OCI-LY7 (cell line): ENCODE results near the gene VRTN. TPM values are rescaled to one million over a fixed set of nuclear protein-coding genes. Genes with fewer than 3 reads are reported as not detected.
"Not testable (repeated sequence)": the region's sequence is repeated elsewhere in the genome, so short reads cannot be mapped to it uniquely, and the experiment has no call there.

Source experiments
- BruUV-seq: library from RNA; stranded (reverse); fragments of 400-500 nt; replicated peaks from 2 replicates; lab custom pipeline; 2021; lab: Mats Ljungman, UMichigan
- CTCF ChIA-PET: fragments of 300-600 bp; sonication (Branson Sonifier 250); formaldehyde crosslinking; loops from one replicate; lab custom pipeline; 2022; ENCODE audit warnings: antibody characterized with exemption; ENCODE audit not compliant: unreplicated experiment; lab: Charles Lee
- POLR2A ChIA-PET: fragments of 300-600 bp; sonication (Branson Sonifier 250); formaldehyde crosslinking; loops from one replicate; lab custom pipeline; 2022; ENCODE audit warnings: antibody characterized with exemption; lab: Charles Lee
- DNase-seq: peaks from one replicate; pipeline ENCODE4 v3.0.0-alpha.2; 2015; ENCODE audit warnings: low spot score
- H2AFZ ChIP-seq: fragments of 200-600 bp; sonication (generic), shearing (Covaris generic); 2 replicates; pipeline ENCODE4 v1.6.1; 2014; ENCODE audit warnings: mild to moderate bottlenecking, antibody characterized with exemption, low read length, moderate library complexity
- H3K27ac ChIP-seq: fragments of 200-600 bp; sonication (generic); 2 replicates; pipeline ENCODE4 v1.5.1; 2014; ENCODE audit warnings: mixed run types, low read depth, mild to moderate bottlenecking, moderate library complexity, low read length, inconsistent platforms; ENCODE audit not compliant: poor library complexity, severe bottlenecking
- H3K36me3 ChIP-seq: fragments of 200-600 bp; sonication (generic); 2 replicates; pipeline ENCODE4 v1.6.1; 2014; ENCODE audit warnings: mild to moderate bottlenecking, antibody characterized with exemption, low read length, moderate library complexity, mixed read lengths; ENCODE audit not compliant: insufficient read depth
- H3K4me1 ChIP-seq: fragments of 200-600 bp; sonication (generic); 2 replicates; pipeline ENCODE4 v1.5.1; 2014; ENCODE audit warnings: mild to moderate bottlenecking, low read length; ENCODE audit not compliant: insufficient read depth, poor library complexity, severe bottlenecking
- H3K4me2 ChIP-seq: fragments of 200-600 bp; sonication (generic); 2 replicates; pipeline ENCODE4 v1.6.1; 2014; ENCODE audit warnings: mild to moderate bottlenecking, low read length
- H3K4me3 ChIP-seq: fragments of 200-600 bp; sonication (generic); 2 replicates; pipeline ENCODE4 v1.5.1; 2014; ENCODE audit warnings: mild to moderate bottlenecking, low read depth, low read length; ENCODE audit not compliant: poor library complexity, severe bottlenecking
- H3K79me2 ChIP-seq: fragments of 200-600 bp; sonication (generic); 2 replicates; pipeline ENCODE4 v1.6.1; 2016; ENCODE audit warnings: low read depth, mild to moderate bottlenecking, low read length, moderate library complexity, mixed read lengths; ENCODE audit not compliant: insufficient read depth
- H3K9me2 ChIP-seq: fragments of 200-600 bp; sonication (generic); 2 replicates; pipeline ENCODE4 v1.6.1; 2016; ENCODE audit warnings: mild to moderate bottlenecking, low read length, mixed read lengths; ENCODE audit not compliant: insufficient read depth
- H3K9me3 ChIP-seq: fragments of 200-600 bp; sonication (generic); 2 replicates; pipeline ENCODE4 v1.6.1; 2014; ENCODE audit warnings: mild to moderate bottlenecking, mixed run types, low read length, mixed read lengths
- H4K20me1 ChIP-seq: fragments of 200-600 bp; sonication (generic); 2 replicates; pipeline ENCODE4 v1.6.1; 2014; ENCODE audit warnings: mild to moderate bottlenecking, antibody characterized with exemption, low read length, moderate library complexity, mixed read lengths; ENCODE audit not compliant: insufficient read depth
- CTCF ChIP-seq: fragments of 200-600 bp; sonication (generic); conservative IDR thresholded peaks from 2 replicates; pipeline ENCODE4 v1.5.1; 2014; ENCODE audit warnings: mild to moderate bottlenecking, antibody characterized with exemption, low read length, moderate library complexity, mixed read lengths
- EZH2phosphoT487 ChIP-seq: fragments of 200-600 bp; sonication (generic); IDR thresholded peaks from 2 replicates; pipeline ENCODE4 v1.6.1; 2018; ENCODE audit warnings: low read depth, borderline replicate concordance, mild to moderate bottlenecking, mixed run types, antibody characterized with exemption, low read length, moderate library complexity, mixed read lengths
- intact Hi-C: fragments of 100-400 bp; cut with micrococcal nuclease; formaldehyde crosslinking; loops from one replicate; pipeline ENCODE4 v1.10.0; 2022; ENCODE audit not compliant: unreplicated experiment
- total RNA-seq, 2 experiments: library from RNA; depleted of rRNA in 1 of 2; stranded (reverse); fragments of >200 nt in 1 of 2; shearing (Covaris generic) in 1 of 2; gene quantifications; 2 replicates each; pipeline ENCODE4 v1.2.3, GENCODE V29; 2014 to 2022

The VRTN gene
- total RNA-seq, 2 experiments from 2014 or later = not detected

- Histone ChIP-seq H3K4me2 (no peak overlapping the region), H4K20me1 (no peaks in the 10 kb centered on the region), H3K36me3 (no peaks in the 10 kb centered on the region), H2AFZ (no peak overlapping the region), H3K9me3 (no peaks in the 10 kb centered on the region), H3K4me3 (no peak overlapping the region), H3K4me1 (no peaks in the 10 kb centered on the region), H3K27ac (no peak overlapping the region), H3K79me2 (no peaks in the 10 kb centered on the region), H3K9me2 (no peaks in the 10 kb centered on the region)
- CTCF ChIA-PET = no interaction called here
- no TSS peak for BruUV-seq
- TF ChIP-seq EZH2phosphoT487 (no peak), CTCF (no peak)
- DNase-seq = no peak
- POLR2A ChIA-PET = interaction anchor here (0.7 kb wide), 2 partner anchors 257 to 1260 kb away, joined by 3 to 4 read pairs; no protein-coding TSS in a partner anchor
- intact Hi-C loops = no loop called here
These were observed 31.9 kb downstream of the VRTN start for GRCh38 chr14:74380172-74380571.

- TF ChIP-seq CTCF = no peak
- no peak for TF ChIP-seq EZH2phosphoT487
- POLR2A ChIA-PET = interaction anchor here (0.7 kb wide), 2 partner anchors 78 to 1261 kb away, joined by 3 to 4 read pairs; no protein-coding TSS in a partner anchor
- Histone ChIP-seq H4K20me1 (no peaks in the 10 kb centered on the region), H3K4me2 (no peak overlapping the region), H3K36me3 (no peaks in the 10 kb centered on the region), H3K9me3 (no peaks in the 10 kb centered on the region), H3K4me3 (no peak overlapping the region), H2AFZ (no peak overlapping the region), H3K79me2 (no peaks in the 10 kb centered on the region), H3K9me2 (no peaks in the 10 kb centered on the region), H3K27ac (no peak overlapping the region), H3K4me1 (no peaks in the 10 kb centered on the region)
- intact Hi-C loops = no loop called here
- DNase-seq = no peak
- CTCF ChIA-PET = no interaction called here
- no TSS peak for BruUV-seq
These were observed 32.6 kb downstream of the VRTN start for GRCh38 chr14:74380845-74381244.

- not testable (repeated sequence) for DNase-seq
These were observed 33.3 kb downstream of the VRTN start for GRCh38 chr14:74381571-74381970.

More at GRCh38 chr14:74381571-74381970, 33.3 kb downstream of the VRTN start:
- H2AFZ ChIP-seq, H3K27ac ChIP-seq, H3K4me1 ChIP-seq, H3K9me2 ChIP-seq, H3K4me3 ChIP-seq, H3K36me3 ChIP-seq, H4K20me1 ChIP-seq, intact Hi-C loops, CTCF ChIA-PET, BruUV-seq, H3K79me2 ChIP-seq, H3K4me2 ChIP-seq, H3K9me3 ChIP-seq: not testable (repeated sequence)
- POLR2A ChIA-PET = interaction anchor here (0.7 kb wide), 1 partner anchor 17 kb away, joined by 4 read pairs; no protein-coding TSS in a partner anchor
